Measurements from ENCODE around the gene ARHGEF4. TPM values are rescaled to one million over a fixed set of nuclear protein-coding genes. Genes with fewer than 3 reads are reported as not detected.

ARHGEF4 gene
- total RNA-seq, 6 experiments from 2014 or later, result 0.44 to 6.7 (median 0.67) TPM; not detected in 2

- no peak for TF ChIP-seq POLR2A (IDR thresholded peaks at IDR 0.05)
- no peak for TF ChIP-seq CTCF (IDR thresholded peaks at IDR 0.05)
- Histone ChIP-seq H3K27ac (no peak overlapping the region), H3K9me3 (no peaks in the 10 kb centered on the region), H3K4me1 (peaks cover 0 to 6% (median 0%) of the 10 kb centered on the region in 4 donors), H3K4me3 (no peak overlapping the region), H3K36me3 (no peaks in the 10 kb centered on the region), H3K27me3 (peaks cover 0 to 10% of the 10 kb centered on the region in 2 donors)
- no peak for DNase-seq
- 35% methylated on average over 12 of the region's 14 CpGs for WGBS (ENCODE audit: insufficient coverage, low coverage, low lambda C conversion rate, missing lambda C conversion rate)
- intact Hi-C loops (cut with DNase I), result no loop called here
- peak in 1 of 4 donors; percentile 24 for ATAC-seq
Observed at GRCh38 chr2:130966775-130967490, 130.2 kb downstream of the ARHGEF4 start.

GRCh38 chr2:130972410-130972809 is 135.7 kb downstream of the ARHGEF4 start:
- Histone ChIP-seq H3K4me1 (no peaks in the 10 kb centered on the region), H3K4me3 (no peak overlapping the region), H3K36me3 (no peaks in the 10 kb centered on the region), H3K27ac (no peak overlapping the region), H3K27me3 (no peaks in the 10 kb centered on the region), H3K9me3 (no peaks in the 10 kb centered on the region)
- intact Hi-C loops (cut with DNase I), result no loop called here
- DNase-seq, result no peak
- WGBS (ENCODE audit: insufficient coverage, low coverage, low lambda C conversion rate, missing lambda C conversion rate), result 46% methylated on average over 1 of the region's 1 CpG
- no peak for TF ChIP-seq POLR2A (IDR thresholded peaks at IDR 0.05)
- TF ChIP-seq CTCF (IDR thresholded peaks at IDR 0.05), result no peak
- ATAC-seq, result peak in 1 of 4 donors; percentile 36

- no peaks in the 10 kb centered on the region for H3K36me3 ChIP-seq
- intact Hi-C loops (cut with DNase I), result no loop called here
- no peak for TF ChIP-seq POLR2A (IDR thresholded peaks at IDR 0.05)
- TF ChIP-seq CTCF (IDR thresholded peaks at IDR 0.05), result no peak
- H3K27me3 ChIP-seq, result no peaks in the 10 kb centered on the region
- H3K4me1 ChIP-seq, result no peaks in the 10 kb centered on the region
- 67% methylated on average over 10 of the region's 11 CpGs for WGBS (ENCODE audit: insufficient coverage, low coverage, low lambda C conversion rate, missing lambda C conversion rate)
- H3K9me3 ChIP-seq, result no peaks in the 10 kb centered on the region
- DNase-seq (no peak), ATAC-seq (no peak)
- H3K27ac ChIP-seq, result no peak overlapping the region
- H3K4me3 ChIP-seq, result no peak overlapping the region
Observed at GRCh38 chr2:130975729-130976128, 139.0 kb downstream of the ARHGEF4 start.

- Histone ChIP-seq H3K4me1 (no peaks in the 10 kb centered on the region), H3K4me3 (no peak overlapping the region), H3K36me3 (no peaks in the 10 kb centered on the region), H3K9me3 (no peaks in the 10 kb centered on the region), H3K27me3 (no peaks in the 10 kb centered on the region), H3K27ac (no peak overlapping the region)
- intact Hi-C loops (cut with DNase I), result no loop called here
- ATAC-seq (no peak), DNase-seq (no peak)
- 86% methylated on average over 10 of the region's 10 CpGs for WGBS (ENCODE audit: insufficient coverage, low coverage, low lambda C conversion rate, missing lambda C conversion rate)
- TF ChIP-seq POLR2A (IDR thresholded peaks at IDR 0.05), result no peak
- TF ChIP-seq CTCF (IDR thresholded peaks at IDR 0.05), result no peak
Observed at GRCh38 chr2:130976591-130977237, 140.0 kb downstream of the ARHGEF4 start.
